OCI-LY7 (cell line): Measurements from ENCODE around the gene SMAD6. TPM values are rescaled to one million over a fixed set of nuclear protein-coding genes. Genes with fewer than 3 reads are reported as not detected.

Experiments used
- BruUV-seq: library from RNA; stranded (reverse); fragments of 400-500 nt; replicated peaks from 2 replicates; lab custom pipeline; 2021; lab: Mats Ljungman, UMichigan
- CTCF ChIA-PET: fragments of 300-600 bp; sonication (Branson Sonifier 250); formaldehyde crosslinking; loops from one replicate; lab custom pipeline; 2022; ENCODE audit warnings: antibody characterized with exemption; ENCODE audit not compliant: unreplicated experiment; lab: Charles Lee
- POLR2A ChIA-PET: fragments of 300-600 bp; sonication (Branson Sonifier 250); formaldehyde crosslinking; loops from one replicate; lab custom pipeline; 2022; ENCODE audit warnings: antibody characterized with exemption; lab: Charles Lee
- DNase-seq: peaks from one replicate; pipeline ENCODE4 v3.0.0-alpha.2; 2015; ENCODE audit warnings: low spot score
- H2AFZ ChIP-seq: fragments of 200-600 bp; sonication (generic), shearing (Covaris generic); 2 replicates; pipeline ENCODE4 v1.6.1; 2014; ENCODE audit warnings: mild to moderate bottlenecking, antibody characterized with exemption, low read length, moderate library complexity
- H3K27ac ChIP-seq: fragments of 200-600 bp; sonication (generic); 2 replicates; pipeline ENCODE4 v1.5.1; 2014; ENCODE audit warnings: mixed run types, low read depth, mild to moderate bottlenecking, moderate library complexity, low read length, inconsistent platforms; ENCODE audit not compliant: poor library complexity, severe bottlenecking
- H3K36me3 ChIP-seq: fragments of 200-600 bp; sonication (generic); 2 replicates; pipeline ENCODE4 v1.6.1; 2014; ENCODE audit warnings: mild to moderate bottlenecking, antibody characterized with exemption, low read length, moderate library complexity, mixed read lengths; ENCODE audit not compliant: insufficient read depth
- H3K4me1 ChIP-seq: fragments of 200-600 bp; sonication (generic); 2 replicates; pipeline ENCODE4 v1.5.1; 2014; ENCODE audit warnings: mild to moderate bottlenecking, low read length; ENCODE audit not compliant: insufficient read depth, poor library complexity, severe bottlenecking
- H3K4me2 ChIP-seq: fragments of 200-600 bp; sonication (generic); 2 replicates; pipeline ENCODE4 v1.6.1; 2014; ENCODE audit warnings: mild to moderate bottlenecking, low read length
- H3K4me3 ChIP-seq: fragments of 200-600 bp; sonication (generic); 2 replicates; pipeline ENCODE4 v1.5.1; 2014; ENCODE audit warnings: mild to moderate bottlenecking, low read depth, low read length; ENCODE audit not compliant: poor library complexity, severe bottlenecking
- H3K79me2 ChIP-seq: fragments of 200-600 bp; sonication (generic); 2 replicates; pipeline ENCODE4 v1.6.1; 2016; ENCODE audit warnings: low read depth, mild to moderate bottlenecking, low read length, moderate library complexity, mixed read lengths; ENCODE audit not compliant: insufficient read depth
- H3K9me2 ChIP-seq: fragments of 200-600 bp; sonication (generic); 2 replicates; pipeline ENCODE4 v1.6.1; 2016; ENCODE audit warnings: mild to moderate bottlenecking, low read length, mixed read lengths; ENCODE audit not compliant: insufficient read depth
- H3K9me3 ChIP-seq: fragments of 200-600 bp; sonication (generic); 2 replicates; pipeline ENCODE4 v1.6.1; 2014; ENCODE audit warnings: mild to moderate bottlenecking, mixed run types, low read length, mixed read lengths
- H4K20me1 ChIP-seq: fragments of 200-600 bp; sonication (generic); 2 replicates; pipeline ENCODE4 v1.6.1; 2014; ENCODE audit warnings: mild to moderate bottlenecking, antibody characterized with exemption, low read length, moderate library complexity, mixed read lengths; ENCODE audit not compliant: insufficient read depth
- CTCF ChIP-seq: fragments of 200-600 bp; sonication (generic); conservative IDR thresholded peaks from 2 replicates; pipeline ENCODE4 v1.5.1; 2014; ENCODE audit warnings: mild to moderate bottlenecking, antibody characterized with exemption, low read length, moderate library complexity, mixed read lengths
- EZH2phosphoT487 ChIP-seq: fragments of 200-600 bp; sonication (generic); IDR thresholded peaks from 2 replicates; pipeline ENCODE4 v1.6.1; 2018; ENCODE audit warnings: low read depth, borderline replicate concordance, mild to moderate bottlenecking, mixed run types, antibody characterized with exemption, low read length, moderate library complexity, mixed read lengths
- intact Hi-C: fragments of 100-400 bp; cut with micrococcal nuclease; formaldehyde crosslinking; loops from one replicate; pipeline ENCODE4 v1.10.0; 2022; ENCODE audit not compliant: unreplicated experiment
- total RNA-seq, 2 experiments: library from RNA; depleted of rRNA in 1 of 2; stranded (reverse); fragments of >200 nt in 1 of 2; shearing (Covaris generic) in 1 of 2; gene quantifications; 2 replicates each; pipeline ENCODE4 v1.2.3, GENCODE V29; 2014 to 2022

Gene SMAD6
- total RNA-seq, 2 experiments from 2014 or later = 14.6 to 16.1 TPM

- H3K4me3 ChIP-seq = no peak overlapping the region
- TF ChIP-seq CTCF (no peak), EZH2phosphoT487 (no peak)
- no peaks in the 10 kb centered on the region for H3K9me3 ChIP-seq
- intact Hi-C loops = no loop called here
- no peak for DNase-seq
- H2AFZ ChIP-seq = no peak overlapping the region
- ChIA-PET CTCF (no interaction called here), POLR2A (no interaction called here)
- no peaks in the 10 kb centered on the region for H3K79me2 ChIP-seq
- no peak overlapping the region for H3K4me2 ChIP-seq
- no peaks in the 10 kb centered on the region for H3K36me3 ChIP-seq
- no peaks in the 10 kb centered on the region for H3K4me1 ChIP-seq
- H3K9me2 ChIP-seq = no peaks in the 10 kb centered on the region
- BruUV-seq = no TSS peak
- H3K27ac ChIP-seq = no peak overlapping the region
- no peaks in the 10 kb centered on the region for H4K20me1 ChIP-seq
Observed at GRCh38 chr15:66663664-66664063, 38.4 kb upstream of the SMAD6 start.

DNA sequence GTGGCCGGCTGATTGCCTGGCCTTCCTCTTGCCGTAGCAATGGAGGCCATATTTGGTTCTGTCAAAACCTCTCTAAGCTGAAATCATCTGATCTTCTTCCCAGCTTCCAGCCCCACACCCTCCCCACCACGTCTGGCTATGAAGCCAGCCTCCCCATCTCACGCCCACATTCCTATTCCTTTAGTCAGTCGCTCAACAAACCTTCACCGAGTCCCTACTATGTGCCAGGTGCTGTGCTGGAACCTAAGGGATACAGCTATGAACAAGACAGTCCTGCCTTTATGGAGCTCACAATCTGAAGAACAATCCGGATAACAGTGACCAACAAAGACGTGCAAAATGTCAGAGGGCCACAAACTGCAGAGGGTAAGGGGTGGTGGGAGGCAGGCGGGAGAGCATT, 31.9 kb upstream of the SMAD6 start:
- intact Hi-C loops = no loop called here
- Histone ChIP-seq H3K9me3 (no peaks in the 10 kb centered on the region), H3K9me2 (no peaks in the 10 kb centered on the region), H4K20me1 (no peaks in the 10 kb centered on the region), H3K4me3 (no peak overlapping the region), H3K79me2 (no peaks in the 10 kb centered on the region), H3K4me1 (peaks cover 11% of the 10 kb centered on the region), H3K4me2 (no peak overlapping the region), H2AFZ (no peak overlapping the region), H3K27ac (no peak overlapping the region), H3K36me3 (no peaks in the 10 kb centered on the region)
- CTCF ChIA-PET = no interaction called here
- TF ChIP-seq EZH2phosphoT487 = no peak
- TF ChIP-seq CTCF = no peak
- POLR2A ChIA-PET = no interaction called here
- no peak for DNase-seq
- no TSS peak for BruUV-seq

DNA sequence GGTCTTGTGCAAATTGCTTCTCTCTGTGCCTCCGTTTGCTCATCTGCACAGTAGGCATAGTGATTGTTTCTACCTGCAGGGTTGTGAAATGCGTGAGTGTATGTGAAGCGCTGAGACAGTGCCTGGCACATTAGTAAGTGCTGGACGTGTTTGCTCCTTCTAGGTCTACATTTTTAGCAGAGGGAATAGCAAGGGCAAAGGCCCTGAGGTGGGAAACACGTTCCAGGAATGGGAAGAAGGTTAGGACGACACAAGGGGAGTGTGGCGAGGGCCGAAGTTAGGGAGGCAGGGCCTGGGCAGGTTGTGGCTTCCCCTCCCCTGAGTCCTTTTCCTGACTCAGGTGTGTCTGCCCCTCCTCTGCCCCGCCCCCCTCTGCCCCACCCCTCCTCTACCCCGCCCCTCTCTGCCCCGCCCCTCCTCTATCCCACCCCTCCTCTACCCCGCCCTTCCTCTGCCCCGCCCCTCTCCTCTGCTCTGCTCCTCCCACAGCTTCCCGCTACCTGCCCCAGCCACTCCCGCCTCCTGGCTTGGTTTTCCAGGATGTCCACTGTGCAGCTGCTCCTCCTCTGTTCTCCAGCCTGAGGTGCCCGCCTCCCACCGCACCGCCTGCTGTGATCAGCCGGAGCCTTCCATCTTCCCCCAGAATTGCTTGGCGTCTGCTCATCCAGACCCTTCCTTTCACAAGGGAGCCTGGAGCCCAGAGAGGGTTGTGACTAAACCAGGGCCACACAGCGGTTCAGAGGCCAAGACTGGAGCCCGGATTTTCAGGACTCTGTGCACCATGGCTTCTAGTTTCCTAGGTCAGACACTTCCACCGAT, 31.1 kb upstream of the SMAD6 start:
- Histone ChIP-seq H3K4me2 (no peak overlapping the region), H3K9me3 (no peaks in the 10 kb centered on the region), H3K9me2 (no peaks in the 10 kb centered on the region), H3K4me3 (no peak overlapping the region), H3K36me3 (no peaks in the 10 kb centered on the region), H3K79me2 (no peaks in the 10 kb centered on the region), H4K20me1 (no peaks in the 10 kb centered on the region), H2AFZ (no peak overlapping the region), H3K27ac (no peak overlapping the region), H3K4me1 (peaks cover 15% of the 10 kb centered on the region)
- CTCF ChIA-PET = no interaction called here
- BruUV-seq = no TSS peak
- DNase-seq = peak; percentile 15
- intact Hi-C loops = no loop called here
- TF ChIP-seq CTCF (no peak), EZH2phosphoT487 (no peak)
- POLR2A ChIA-PET = no interaction called here
